Measurements from ENCODE around the gene HEPH. TPM values are rescaled to one million over a fixed set of nuclear protein-coding genes. Genes with fewer than 3 reads are reported as not detected.

Gene HEPH
- total RNA-seq, 2 experiments from 2014 or later: not detected

DNA sequence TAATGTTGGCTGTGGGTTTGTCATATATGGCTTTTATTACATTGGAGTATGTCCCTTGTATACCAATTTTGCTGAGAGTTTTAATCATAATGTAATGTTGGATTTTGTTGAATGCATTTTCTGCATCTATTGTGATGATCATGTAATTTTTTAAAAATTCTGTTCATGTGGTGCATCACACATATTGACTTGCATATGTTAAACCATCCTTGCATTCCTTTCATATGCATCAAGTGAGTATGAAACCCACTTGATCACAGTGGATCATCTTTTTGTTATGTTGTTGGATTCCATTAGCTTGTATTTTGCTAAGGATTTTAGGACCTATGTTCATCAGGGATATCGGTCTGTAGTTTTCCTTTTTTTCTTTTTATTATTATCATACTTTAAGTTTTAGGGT is 12.1 kb downstream of the HEPH start:
- Mint-ChIP-seq H3K27me3 (no peaks in the 10 kb centered on the region), H3K4me1 (ENCODE audit: low read depth) (no peaks in the 10 kb centered on the region), H3K27ac (no peak overlapping the region), H3K4me3 (no peak overlapping the region), H3K36me3 (ENCODE audit: low read depth) (peaks cover 5% of the 10 kb centered on the region), H3K9me3 (peaks cover 8% of the 10 kb centered on the region)
- Histone ChIP-seq H3K36me3 (ENCODE audit: insufficient read depth, low read length) (no peaks in the 10 kb centered on the region), H3K4me1 (ENCODE audit: insufficient read depth, low read length) (no peaks in the 10 kb centered on the region), H3K27me3 (ENCODE audit: control insufficient read depth in 1 of 2, insufficient read depth in 2 of 2, low read length in 2 of 2) (no peaks in the 10 kb centered on the region), H3K27ac (ENCODE audit: low read depth in 1 of 2, low read length in 2 of 2) (no peak overlapping the region), H3K9me3 (ENCODE audit: control insufficient read depth in 1 of 2, insufficient read depth in 1 of 2, low read length in 2 of 2) (peaks cover 0 to 12% of the 10 kb centered on the region in 2 experiments), H3K4me3 (ENCODE audit: low read length) (no peak overlapping the region)
- intact Hi-C loops (cut with DNase I, micrococcal nuclease): no loop called here
- TF ChIP-seq, protein P1, sequence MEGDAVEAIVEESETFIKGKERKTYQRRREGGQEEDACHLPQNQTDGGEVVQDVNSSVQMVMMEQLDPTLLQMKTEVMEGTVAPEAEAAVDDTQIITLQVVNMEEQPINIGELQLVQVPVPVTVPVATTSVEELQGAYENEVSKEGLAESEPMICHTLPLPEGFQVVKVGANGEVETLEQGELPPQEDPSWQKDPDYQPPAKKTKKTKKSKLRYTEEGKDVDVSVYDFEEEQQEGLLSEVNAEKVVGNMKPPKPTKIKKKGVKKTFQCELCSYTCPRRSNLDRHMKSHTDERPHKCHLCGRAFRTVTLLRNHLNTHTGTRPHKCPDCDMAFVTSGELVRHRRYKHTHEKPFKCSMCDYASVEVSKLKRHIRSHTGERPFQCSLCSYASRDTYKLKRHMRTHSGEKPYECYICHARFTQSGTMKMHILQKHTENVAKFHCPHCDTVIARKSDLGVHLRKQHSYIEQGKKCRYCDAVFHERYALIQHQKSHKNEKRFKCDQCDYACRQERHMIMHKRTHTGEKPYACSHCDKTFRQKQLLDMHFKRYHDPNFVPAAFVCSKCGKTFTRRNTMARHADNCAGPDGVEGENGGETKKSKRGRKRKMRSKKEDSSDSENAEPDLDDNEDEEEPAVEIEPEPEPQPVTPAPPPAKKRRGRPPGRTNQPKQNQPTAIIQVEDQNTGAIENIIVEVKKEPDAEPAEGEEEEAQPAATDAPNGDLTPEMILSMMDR (IDR thresholded peaks at IDR 0.05): no peak
- ATAC-seq (ENCODE audit: poor library complexity) (no peak), DNase-seq (no peak)
- ChIA-PET CTCF (no interaction called here), POLR2A (no interaction called here)

DNA sequence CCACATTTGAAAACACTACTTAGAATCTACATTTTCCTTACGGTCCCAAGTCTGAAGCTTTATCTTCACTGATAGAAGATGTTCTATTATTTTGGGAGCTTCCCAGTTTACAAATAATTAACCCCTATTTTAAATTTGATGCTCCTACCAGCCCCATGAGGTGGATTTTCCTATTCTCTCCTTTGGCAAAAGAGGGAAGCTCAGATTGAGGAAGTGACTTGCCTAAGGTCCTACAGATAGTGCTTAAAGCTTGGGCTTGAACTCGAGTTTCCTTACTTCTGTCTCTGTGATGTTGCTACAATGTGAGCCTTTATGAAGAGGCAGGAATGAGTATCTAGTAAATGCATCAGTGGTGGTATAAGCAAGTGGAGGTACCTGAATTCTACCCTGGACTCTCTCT is 27.5 kb downstream of the HEPH start:
- H3K27me3 ChIP-seq (ENCODE audit: control insufficient read depth in 1 of 2, insufficient read depth in 2 of 2, low read length in 2 of 2): peaks cover 0 to 4% of the 10 kb centered on the region in 2 experiments
- H3K9me3 Mint-ChIP-seq: no peaks in the 10 kb centered on the region
- no peak overlapping the region for H3K4me3 ChIP-seq (ENCODE audit: low read length)
- H3K27ac ChIP-seq (ENCODE audit: low read depth in 1 of 2, low read length in 2 of 2): no peak overlapping the region
- H3K9me3 ChIP-seq (ENCODE audit: control insufficient read depth in 1 of 2, insufficient read depth in 1 of 2, low read length in 2 of 2): no peaks in the 10 kb centered on the region
- no peaks in the 10 kb centered on the region for H3K4me1 ChIP-seq (ENCODE audit: insufficient read depth, low read length)
- ATAC-seq (ENCODE audit: poor library complexity) (no peak), DNase-seq (no peak)
- no peak overlapping the region for H3K27ac Mint-ChIP-seq
- TF ChIP-seq, protein P1 (IDR thresholded peaks at IDR 0.05): no peak
- H3K4me1 Mint-ChIP-seq (ENCODE audit: low read depth): peaks cover 12% of the 10 kb centered on the region
- no peaks in the 10 kb centered on the region for H3K27me3 Mint-ChIP-seq
- H3K36me3 ChIP-seq (ENCODE audit: insufficient read depth, low read length): no peaks in the 10 kb centered on the region
- intact Hi-C loops (cut with DNase I, micrococcal nuclease): no loop called here
- CTCF ChIA-PET: no interaction called here
- H3K4me3 Mint-ChIP-seq: no peak overlapping the region
- POLR2A ChIA-PET: no interaction called here
- H3K36me3 Mint-ChIP-seq (ENCODE audit: low read depth): no peaks in the 10 kb centered on the region

DNA sequence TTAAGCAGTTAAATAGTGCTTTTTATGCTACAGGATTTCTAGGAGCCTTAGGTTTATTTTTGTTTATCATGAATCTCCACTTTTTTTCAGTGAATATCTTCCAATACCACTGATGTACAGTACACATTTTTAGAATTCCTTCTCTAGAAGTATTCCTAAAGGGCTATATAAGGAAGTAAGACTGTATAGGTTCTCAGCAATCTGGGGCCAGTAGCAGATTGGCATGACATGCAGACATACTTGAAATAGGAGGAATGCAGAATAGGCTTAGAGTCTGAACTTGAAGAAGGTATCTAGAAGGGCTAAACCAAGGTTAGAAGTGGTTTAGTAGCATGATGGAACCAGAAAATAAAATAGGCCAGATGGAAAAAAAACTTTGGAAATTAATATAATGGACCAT is 29.8 kb downstream of the HEPH start:
- H3K9me3 ChIP-seq (ENCODE audit: control insufficient read depth in 1 of 2, insufficient read depth in 1 of 2, low read length in 2 of 2): no peaks in the 10 kb centered on the region
- ATAC-seq (ENCODE audit: poor library complexity): no peak
- H3K27ac ChIP-seq (ENCODE audit: low read depth in 1 of 2, low read length in 2 of 2): no peak overlapping the region
- H3K36me3 ChIP-seq (ENCODE audit: insufficient read depth, low read length): no peaks in the 10 kb centered on the region
- no peaks in the 10 kb centered on the region for H3K9me3 Mint-ChIP-seq
- ChIA-PET POLR2A (no interaction called here), CTCF (interaction anchor here (0.6 kb wide), 1 partner anchor 701 kb away, joined by 3 read pairs; no protein-coding TSS in a partner anchor)
- H3K4me1 Mint-ChIP-seq (ENCODE audit: low read depth): peaks cover 12% of the 10 kb centered on the region
- no peak overlapping the region for H3K27ac Mint-ChIP-seq
- H3K4me3 ChIP-seq (ENCODE audit: low read length): no peak overlapping the region
- TF ChIP-seq, protein P1 (IDR thresholded peaks at IDR 0.05): no peak
- no peaks in the 10 kb centered on the region for H3K27me3 ChIP-seq (ENCODE audit: control insufficient read depth in 1 of 2, insufficient read depth in 2 of 2, low read length in 2 of 2)
- no peak for DNase-seq
- no peaks in the 10 kb centered on the region for H3K36me3 Mint-ChIP-seq (ENCODE audit: low read depth)
- intact Hi-C loops (cut with DNase I, micrococcal nuclease): no loop called here
- H3K4me3 Mint-ChIP-seq: no peak overlapping the region
- no peaks in the 10 kb centered on the region for H3K27me3 Mint-ChIP-seq
- no peaks in the 10 kb centered on the region for H3K4me1 ChIP-seq (ENCODE audit: insufficient read depth, low read length)
